Hepatocyte (in vitro differentiated cells): Measurements from ENCODE around the gene LHFPL3. TPM values are rescaled to one million over a fixed set of nuclear protein-coding genes. Genes with fewer than 3 reads are reported as not detected.
A peak's percentile ranks its signal among the peaks of the same experiment; 100 is the strongest.

Experiments
- DNase-seq: peaks from one replicate; pipeline ENCODE4 v3.0.0-alpha.2; 2016; ENCODE audit warnings: low spot score
- H2AFZ ChIP-seq: fragments of 200-600 bp; sonication (generic); 2 replicates; pipeline ENCODE4 v1.6.0; 2016; ENCODE audit warnings: antibody characterized with exemption, mild to moderate bottlenecking
- H3K27ac ChIP-seq: fragments of 200-600 bp; sonication (generic); 2 replicates; pipeline ENCODE4 v1.5.1; 2016; ENCODE audit warnings: mild to moderate bottlenecking
- H3K27me3 ChIP-seq: fragments of 200-600 bp; sonication (generic); 2 replicates; pipeline ENCODE4 v1.6.1; 2016
- H3K36me3 ChIP-seq: fragments of 200-600 bp; sonication (generic); replicated peaks from 2 replicates; pipeline ENCODE4 v1.5.1; 2016; ENCODE audit warnings: low read depth; ENCODE audit not compliant: insufficient read depth
- H3K4me1 ChIP-seq: fragments of 200-600 bp; sonication (generic); 2 replicates; pipeline ENCODE4 v1.5.1; 2016; ENCODE audit warnings: mild to moderate bottlenecking, moderate library complexity; ENCODE audit not compliant: insufficient read depth
- H3K4me2 ChIP-seq: fragments of 200-600 bp; sonication (generic); 2 replicates; pipeline ENCODE4 v1.6.0; 2016
- H3K4me3 ChIP-seq: fragments of 200-600 bp; sonication (generic); 2 replicates; pipeline ENCODE4 v1.5.1; 2016; ENCODE audit warnings: mild to moderate bottlenecking
- H3K79me2 ChIP-seq: fragments of 200-600 bp; sonication (generic); 2 replicates; pipeline ENCODE4 v1.6.0; 2017; ENCODE audit warnings: mild to moderate bottlenecking
- H3K9me2 ChIP-seq: fragments of 200-600 bp; sonication (generic); replicated peaks from 2 replicates; pipeline ENCODE4 v1.6.0; 2017; ENCODE audit warnings: mild to moderate bottlenecking; ENCODE audit not compliant: insufficient read depth
- H3K9me3 ChIP-seq: fragments of 200-600 bp; sonication (generic); 2 replicates; pipeline ENCODE4 v1.5.1; 2016; ENCODE audit warnings: low read depth, mild to moderate bottlenecking
- H4K20me1 ChIP-seq: fragments of 200-600 bp; sonication (generic); 2 replicates; pipeline ENCODE4 v1.6.0; 2016; ENCODE audit warnings: mild to moderate bottlenecking; ENCODE audit not compliant: insufficient read depth, poor library complexity, severe bottlenecking
- CTCF ChIP-seq: fragments of 200-600 bp; sonication (generic); IDR thresholded peaks from 2 replicates; pipeline ENCODE4 v1.5.1; 2016; ENCODE audit warnings: antibody characterized with exemption, mild to moderate bottlenecking; ENCODE audit not compliant: poor library complexity
- EZH2 ChIP-seq: fragments of 200-600 bp; sonication (generic); IDR thresholded peaks from 2 replicates; pipeline ENCODE4 v1.6.1; 2016; ENCODE audit warnings: antibody characterized with exemption, mild to moderate bottlenecking, borderline replicate concordance
- EZH2phosphoT487 ChIP-seq: fragments of 200-600 bp; sonication (generic); IDR thresholded peaks from one replicate; pipeline ENCODE4 v1.6.1; 2018; ENCODE audit warnings: antibody characterized with exemption, mild to moderate bottlenecking, low read depth, moderate library complexity; ENCODE audit not compliant: unreplicated experiment, severe bottlenecking
- WGBS: methylation state at CpG from one replicate; pipeline ENCODE4 v1.1.6; 2016; ENCODE audit warnings: low lambda C conversion rate; ENCODE audit errors: missing lambda C conversion rate; 5-methylcytosine and 5-hydroxymethylcytosine counted together
- polyA plus RNA-seq: library from polyadenylated mRNA; unstranded; fragments of >200 nt; fragmentation: Nextera tagmentation; extraction: Ambion mirVana; gene quantifications from 2 replicates; pipeline ENCODE4 v1.2.1, GENCODE V29; 2016
- total RNA-seq: library from RNA; depleted of rRNA; stranded (reverse); fragments of >200 nt; gene quantifications from 2 replicates; pipeline ENCODE4 v1.2.3, GENCODE V29; 2014

Gene LHFPL3
- total and polyA plus RNA-seq, 2 experiments from 2014 or later: not detected

DNA sequence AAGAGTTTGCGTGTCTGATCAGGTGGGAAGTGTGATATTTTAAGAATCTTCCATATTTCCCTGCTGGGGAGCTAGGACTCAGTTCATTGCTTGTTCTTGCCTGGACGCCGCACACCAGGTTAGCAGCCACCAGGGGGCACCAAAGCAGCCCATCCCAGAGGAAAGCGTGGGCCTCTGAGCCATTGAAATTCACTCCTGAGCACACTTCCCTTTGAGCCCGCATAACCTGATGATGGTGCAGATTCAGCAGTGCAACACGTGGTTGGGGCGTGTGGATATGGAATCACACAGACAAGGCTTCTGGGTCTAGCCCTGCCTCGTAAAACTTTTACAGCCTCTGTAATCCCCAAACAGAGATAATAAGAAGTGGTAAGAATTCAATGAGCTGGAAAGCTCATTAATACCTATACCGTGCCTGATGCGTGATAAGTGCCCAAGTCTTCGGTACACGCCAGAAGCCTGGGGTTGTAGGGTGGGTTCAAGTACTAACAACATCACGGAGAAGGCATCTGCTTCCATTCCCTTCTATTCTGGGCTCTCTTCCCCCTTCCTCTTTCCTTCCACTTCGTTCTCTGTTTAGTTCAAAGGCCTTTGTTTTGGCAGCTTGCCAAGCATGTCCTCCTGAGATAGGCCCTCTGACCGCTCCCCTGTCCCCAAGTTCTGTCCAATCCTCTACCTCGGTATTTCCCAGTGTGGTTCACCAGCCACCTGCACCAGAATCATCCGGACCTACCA, 555.5 kb downstream of the LHFPL3 start:
- H3K27ac ChIP-seq: peak overlapping the region; percentile 76
- H3K9me2 ChIP-seq: no peaks in the 10 kb centered on the region
- H4K20me1 ChIP-seq: no peaks in the 10 kb centered on the region
- peak overlapping the region; percentile 60 for H3K4me2 ChIP-seq
- H3K36me3 ChIP-seq: no peaks in the 10 kb centered on the region
- TF ChIP-seq EZH2: no peak
- TF ChIP-seq EZH2phosphoT487: no peak
- peak; percentile 90 for TF ChIP-seq CTCF
- H3K27me3 ChIP-seq: peaks cover 4% of the 10 kb centered on the region
- no peaks in the 10 kb centered on the region for H3K4me1 ChIP-seq
- peak; percentile 93 for DNase-seq
- peak overlapping the region; percentile 51 for H2AFZ ChIP-seq
- H3K79me2 ChIP-seq: no peaks in the 10 kb centered on the region
- no peak overlapping the region for H3K4me3 ChIP-seq
- WGBS: 24% methylated on average over 17 of the region's 17 CpGs
- H3K9me3 ChIP-seq: no peaks in the 10 kb centered on the region

- Histone ChIP-seq H2AFZ (no peak overlapping the region), H3K4me3 (no peak overlapping the region), H3K27me3 (peaks cover 4% of the 10 kb centered on the region), H3K4me2 (no peak overlapping the region), H3K36me3 (no peaks in the 10 kb centered on the region), H4K20me1 (no peaks in the 10 kb centered on the region), H3K27ac (no peak overlapping the region), H3K79me2 (no peaks in the 10 kb centered on the region), H3K9me3 (no peaks in the 10 kb centered on the region), H3K4me1 (no peaks in the 10 kb centered on the region), H3K9me2 (no peaks in the 10 kb centered on the region)
- no peak for DNase-seq
- TF ChIP-seq EZH2 (no peak), CTCF (no peak), EZH2phosphoT487 (no peak)
- 68% methylated on average over 4 of the region's 4 CpGs for WGBS
Measured at GRCh38 chr7:104886651-104887050, 558.2 kb downstream of the LHFPL3 start.

- TF ChIP-seq CTCF (no peak), EZH2phosphoT487 (no peak), EZH2 (no peak)
- Histone ChIP-seq H3K79me2 (no peaks in the 10 kb centered on the region), H3K4me3 (no peak overlapping the region), H3K9me2 (no peaks in the 10 kb centered on the region), H2AFZ (no peak overlapping the region), H4K20me1 (no peaks in the 10 kb centered on the region), H3K27ac (no peak overlapping the region), H3K27me3 (peaks cover 4% of the 10 kb centered on the region), H3K4me1 (no peaks in the 10 kb centered on the region), H3K4me2 (no peak overlapping the region), H3K9me3 (no peaks in the 10 kb centered on the region), H3K36me3 (no peaks in the 10 kb centered on the region)
- DNase-seq: no peak
- WGBS: 62% methylated on average over 5 of the region's 5 CpGs
Measured at GRCh38 chr7:104890216-104890615, 561.8 kb downstream of the LHFPL3 start.

DNA sequence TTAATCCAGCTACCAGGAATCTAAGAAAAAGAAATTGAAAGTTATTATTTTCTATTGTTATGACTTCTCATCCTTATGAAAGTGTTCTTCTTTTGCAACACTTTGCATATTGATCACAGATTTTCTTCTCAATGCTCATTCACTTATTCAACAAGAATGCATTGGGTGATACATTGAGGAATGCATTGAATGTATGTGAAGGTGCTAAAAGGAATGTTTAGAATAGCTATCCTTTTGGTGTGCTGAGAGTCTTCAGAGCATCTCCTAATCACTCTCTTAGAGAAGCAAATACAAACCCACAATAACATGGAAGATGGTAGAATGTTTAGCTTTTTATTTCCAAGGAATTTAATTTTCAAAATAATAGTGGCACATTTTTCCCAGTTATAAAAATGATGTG, 563.5 kb downstream of the LHFPL3 start:
- no peaks in the 10 kb centered on the region for H3K79me2 ChIP-seq
- no peaks in the 10 kb centered on the region for H3K9me2 ChIP-seq
- H3K4me2 ChIP-seq: no peak overlapping the region
- TF ChIP-seq EZH2 (no peak), EZH2phosphoT487 (no peak)
- H3K27me3 ChIP-seq: no peaks in the 10 kb centered on the region
- H3K9me3 ChIP-seq: no peaks in the 10 kb centered on the region
- H3K4me3 ChIP-seq: no peak overlapping the region
- H2AFZ ChIP-seq: no peak overlapping the region
- no peak overlapping the region for H3K27ac ChIP-seq
- no peaks in the 10 kb centered on the region for H4K20me1 ChIP-seq
- H3K4me1 ChIP-seq: no peaks in the 10 kb centered on the region
- H3K36me3 ChIP-seq: no peaks in the 10 kb centered on the region
- DNase-seq: no peak
